Endothelial cell (in vitro differentiated cells): ENCODE results near the gene NHEJ1. TPM values are rescaled to one million over a fixed set of nuclear protein-coding genes. Genes with fewer than 3 reads are reported as not detected.
A peak's percentile ranks its signal among the peaks of the same experiment; 100 is the strongest.

Experiments
- DNase-seq: peaks from one replicate; pipeline ENCODE4 v3.0.0; 2021; ENCODE audit warnings: low spot score
- H3K27ac Mint-ChIP-seq: one replicate; pipeline ENCODE4 v1.8.0; 2021; ENCODE audit warnings: mixed read lengths, inconsistent platforms; ENCODE audit not compliant: unreplicated experiment
- H3K27me3 Mint-ChIP-seq: one replicate; pipeline ENCODE4 v1.8.0; 2021; ENCODE audit warnings: mild to moderate bottlenecking, moderate library complexity, mixed read lengths, inconsistent platforms; ENCODE audit not compliant: unreplicated experiment
- H3K36me3 Mint-ChIP-seq: one replicate; pipeline ENCODE4 v1.8.0; 2021; ENCODE audit warnings: mild to moderate bottlenecking, low read depth, mixed read lengths, inconsistent platforms; ENCODE audit not compliant: unreplicated experiment
- H3K4me1 Mint-ChIP-seq: one replicate; pipeline ENCODE4 v1.8.0; 2021; ENCODE audit warnings: mild to moderate bottlenecking, mixed read lengths, inconsistent platforms; ENCODE audit not compliant: unreplicated experiment
- H3K4me3 Mint-ChIP-seq: one replicate; pipeline ENCODE4 v1.8.0; 2021; ENCODE audit warnings: mild to moderate bottlenecking, mixed read lengths, inconsistent platforms; ENCODE audit not compliant: unreplicated experiment
- H3K9me3 Mint-ChIP-seq: one replicate; pipeline ENCODE4 v1.8.0; 2021; ENCODE audit warnings: mixed read lengths, inconsistent platforms; ENCODE audit not compliant: unreplicated experiment
- total RNA-seq: library from RNA; stranded (reverse); fragmentation: NEBNext Ultra II Directional; extraction: Animal tissue kit (Norgen Biotek cat#: 25700); gene quantifications from one replicate; pipeline ENCODE4 v1.2.1, GENCODE V29; 2021; ENCODE audit not compliant: unreplicated experiment
- TF ChIP-seq, protein P1 (sequence below): fragments of 200-600 bp; sonication (generic); IDR thresholded peaks from one replicate; pipeline ENCODE4 v1.5.0; 2021; ENCODE audit warnings: antibody characterized with exemption; ENCODE audit not compliant: unreplicated experiment

Gene NHEJ1
- total RNA-seq, 1 donor from 2014 or later: 11.1 TPM

DNA sequence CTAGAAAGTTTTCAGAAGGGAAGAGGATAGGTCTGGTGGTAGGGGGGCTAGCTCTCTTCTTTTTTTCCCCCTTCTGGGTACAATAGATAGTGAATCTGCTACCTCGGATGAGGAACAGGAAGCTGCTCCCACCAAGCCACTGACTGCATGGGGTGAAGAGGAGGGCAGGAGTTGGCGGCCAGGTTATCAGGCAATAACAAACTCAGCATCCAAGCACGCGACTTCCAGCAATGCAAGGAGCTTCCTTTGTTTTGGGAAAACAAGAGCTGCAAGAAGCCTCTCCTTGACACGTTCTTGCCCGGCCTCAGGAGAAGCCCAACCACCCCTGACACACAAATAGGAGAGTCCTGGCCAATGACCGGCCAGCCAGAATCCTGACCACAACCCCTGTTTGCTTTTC is 32.2 kb downstream of the NHEJ1 start:
- H3K9me3 Mint-ChIP-seq: no peaks in the 10 kb centered on the region
- H3K4me3 Mint-ChIP-seq: no peak overlapping the region
- no peaks in the 10 kb centered on the region for H3K36me3 Mint-ChIP-seq
- H3K27me3 Mint-ChIP-seq: peaks cover 5% of the 10 kb centered on the region
- H3K27ac Mint-ChIP-seq: peak overlapping the region; percentile 27
- TF ChIP-seq, protein P1, sequence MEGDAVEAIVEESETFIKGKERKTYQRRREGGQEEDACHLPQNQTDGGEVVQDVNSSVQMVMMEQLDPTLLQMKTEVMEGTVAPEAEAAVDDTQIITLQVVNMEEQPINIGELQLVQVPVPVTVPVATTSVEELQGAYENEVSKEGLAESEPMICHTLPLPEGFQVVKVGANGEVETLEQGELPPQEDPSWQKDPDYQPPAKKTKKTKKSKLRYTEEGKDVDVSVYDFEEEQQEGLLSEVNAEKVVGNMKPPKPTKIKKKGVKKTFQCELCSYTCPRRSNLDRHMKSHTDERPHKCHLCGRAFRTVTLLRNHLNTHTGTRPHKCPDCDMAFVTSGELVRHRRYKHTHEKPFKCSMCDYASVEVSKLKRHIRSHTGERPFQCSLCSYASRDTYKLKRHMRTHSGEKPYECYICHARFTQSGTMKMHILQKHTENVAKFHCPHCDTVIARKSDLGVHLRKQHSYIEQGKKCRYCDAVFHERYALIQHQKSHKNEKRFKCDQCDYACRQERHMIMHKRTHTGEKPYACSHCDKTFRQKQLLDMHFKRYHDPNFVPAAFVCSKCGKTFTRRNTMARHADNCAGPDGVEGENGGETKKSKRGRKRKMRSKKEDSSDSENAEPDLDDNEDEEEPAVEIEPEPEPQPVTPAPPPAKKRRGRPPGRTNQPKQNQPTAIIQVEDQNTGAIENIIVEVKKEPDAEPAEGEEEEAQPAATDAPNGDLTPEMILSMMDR: no peak
- peak; percentile 31 for DNase-seq
- peaks cover 42% of the 10 kb centered on the region for H3K4me1 Mint-ChIP-seq

DNA sequence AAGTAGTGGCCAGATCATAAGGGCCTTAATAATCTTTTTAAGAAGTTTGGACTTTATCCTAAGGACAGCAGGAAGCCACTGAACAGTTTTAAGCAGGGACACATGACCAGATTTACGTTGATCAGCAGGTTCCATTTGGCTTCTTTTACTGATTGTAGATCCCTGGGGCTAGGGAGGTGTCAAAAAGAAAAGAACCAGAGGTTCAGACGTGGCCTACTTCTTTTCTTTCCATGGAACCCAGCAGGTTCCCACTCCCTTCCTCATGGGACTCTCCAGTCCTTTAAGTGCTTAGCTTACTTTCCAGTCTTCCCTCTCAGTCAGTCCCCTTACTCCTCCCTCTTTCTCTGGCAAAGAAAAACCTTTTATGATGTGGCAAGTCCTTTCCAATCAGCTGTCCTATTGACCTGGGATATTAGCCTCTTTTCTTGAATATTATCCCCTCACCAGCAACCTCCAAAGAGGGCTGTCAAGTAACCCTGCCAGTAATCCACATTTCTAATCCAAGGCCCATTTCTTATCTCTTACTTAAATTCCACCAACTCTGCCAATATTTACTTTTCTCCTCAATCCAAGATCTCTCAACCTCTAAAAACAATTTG is 33.5 kb downstream of the NHEJ1 start:
- no peaks in the 10 kb centered on the region for H3K36me3 Mint-ChIP-seq
- H3K27ac Mint-ChIP-seq: no peak overlapping the region
- H3K9me3 Mint-ChIP-seq: no peaks in the 10 kb centered on the region
- peaks cover 5% of the 10 kb centered on the region for H3K27me3 Mint-ChIP-seq
- TF ChIP-seq, protein P1: no peak
- H3K4me3 Mint-ChIP-seq: no peak overlapping the region
- DNase-seq: no peak
- peaks cover 42% of the 10 kb centered on the region for H3K4me1 Mint-ChIP-seq

DNA sequence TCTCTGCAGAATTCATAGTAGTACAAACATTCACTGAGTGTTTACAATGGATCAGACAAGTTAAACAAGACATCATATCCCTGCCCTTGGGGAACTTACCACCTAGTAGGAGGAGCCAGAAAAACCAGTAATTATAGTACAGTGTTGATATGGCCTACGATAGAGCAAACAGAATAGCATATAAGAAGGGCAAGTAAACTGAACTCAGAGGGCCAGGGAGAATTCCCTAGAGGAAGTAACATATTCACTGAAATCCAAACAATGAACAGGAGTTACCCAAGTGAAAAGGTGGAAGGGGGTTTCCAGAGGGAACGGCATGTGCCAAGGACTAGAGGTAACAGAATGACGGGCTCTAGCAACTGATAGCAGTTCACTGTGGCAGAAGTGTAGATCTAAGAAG is 34.1 kb downstream of the NHEJ1 start:
- no peak overlapping the region for H3K27ac Mint-ChIP-seq
- H3K4me1 Mint-ChIP-seq: peaks cover 42% of the 10 kb centered on the region
- no peak for DNase-seq
- TF ChIP-seq, protein P1: no peak
- no peaks in the 10 kb centered on the region for H3K36me3 Mint-ChIP-seq
- no peaks in the 10 kb centered on the region for H3K9me3 Mint-ChIP-seq
- peaks cover 5% of the 10 kb centered on the region for H3K27me3 Mint-ChIP-seq
- H3K4me3 Mint-ChIP-seq: no peak overlapping the region

DNA sequence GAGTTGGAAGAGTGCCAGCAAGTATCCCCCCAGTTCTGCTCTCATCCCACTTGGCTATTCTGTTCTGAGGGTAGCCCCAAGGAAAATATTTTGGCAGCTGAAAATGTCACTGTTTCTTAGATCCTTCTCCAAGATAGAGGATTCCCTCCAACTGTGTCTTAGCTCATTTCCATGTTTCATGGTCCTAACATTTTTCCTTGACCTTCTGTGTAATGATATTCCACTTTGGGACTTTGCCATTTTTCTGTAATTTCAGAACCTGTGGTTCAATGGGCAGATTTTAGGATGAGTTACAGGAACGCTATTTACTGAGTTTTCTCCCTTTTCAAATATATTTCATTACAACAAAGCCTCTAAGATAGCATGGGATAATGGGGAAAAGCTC is 34.7 kb downstream of the NHEJ1 start:
- Mint-ChIP-seq H3K27ac (no peak overlapping the region), H3K27me3 (peaks cover 5% of the 10 kb centered on the region), H3K4me1 (peaks cover 42% of the 10 kb centered on the region), H3K36me3 (no peaks in the 10 kb centered on the region), H3K9me3 (no peaks in the 10 kb centered on the region), H3K4me3 (no peak overlapping the region)
- no peak for DNase-seq
- TF ChIP-seq, protein P1: no peak

DNA sequence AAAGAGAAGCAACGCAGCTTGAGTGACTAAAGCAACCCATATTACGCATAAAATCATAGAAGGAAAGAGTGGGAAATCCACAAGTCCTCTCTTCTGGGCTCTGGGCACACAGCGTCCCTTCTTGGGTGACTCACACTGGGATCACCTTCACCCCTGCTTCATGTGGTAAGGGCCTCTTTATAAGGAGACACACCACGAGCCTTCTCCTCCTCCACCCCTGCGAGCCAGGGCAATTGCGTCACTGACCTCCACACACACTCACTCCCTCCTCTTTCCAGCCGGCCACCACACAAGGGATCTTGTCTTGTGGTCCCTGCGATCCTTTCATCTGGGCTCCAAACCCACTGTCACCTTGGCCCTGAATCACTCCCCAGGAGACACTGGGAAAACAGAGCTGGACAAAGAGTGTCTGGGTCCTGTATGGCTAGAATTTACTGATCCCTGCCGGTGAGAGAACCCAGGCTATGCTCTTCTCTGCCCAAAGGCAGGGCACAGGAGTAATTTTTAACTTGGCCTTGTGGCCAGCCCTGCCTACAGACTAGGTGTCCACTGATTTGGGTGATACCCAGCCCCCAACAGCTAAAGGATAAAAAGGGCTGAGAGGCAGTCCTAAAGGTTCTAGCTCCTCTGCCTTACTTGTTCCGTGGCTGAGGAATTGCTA is 35.3 kb downstream of the NHEJ1 start:
- Mint-ChIP-seq H3K27me3 (peaks cover 5% of the 10 kb centered on the region), H3K9me3 (no peaks in the 10 kb centered on the region), H3K27ac (no peak overlapping the region), H3K36me3 (no peaks in the 10 kb centered on the region), H3K4me1 (peaks cover 42% of the 10 kb centered on the region), H3K4me3 (no peak overlapping the region)
- TF ChIP-seq, protein P1: no peak
- DNase-seq: no peak
